Gastroesophageal sphincter (tissue), 4 donors: Measurements from ENCODE around the gene NPHP4. TPM values are rescaled to one million over a fixed set of nuclear protein-coding genes. Genes with fewer than 3 reads are reported as not detected.

ENCODE experiments used
- ATAC-seq: fragments of 150-250 bp; one replicate; pipeline ENCODE4 v1.9.1; 2016; ENCODE audit warnings: mild to moderate bottlenecking, moderate library complexity
- H3K27ac ChIP-seq, 4 donors: fragments of 200-600 bp; sonication (generic) in 3 of 4; 1 replicate in 3 of 4; 2 replicates in 1 of 4; pipeline ENCODE4 v1.5.1; 2016 to 2019
- H3K27me3 ChIP-seq: fragments of 200-600 bp; sonication (generic); one replicate; pipeline ENCODE4 v1.5.1; 2019
- H3K36me3 ChIP-seq, 2 donors: fragments of 200-600 bp; sonication (generic); one replicate each; pipeline ENCODE4 v1.5.1; 2019; ENCODE audit warnings: control low read depth in 1 of 2
- H3K4me1 ChIP-seq, 3 donors: fragments of 200-600 bp; sonication (generic); 1 replicate in 2 of 3; 2 replicates in 1 of 3; pipeline ENCODE4 v1.5.1; 2016 to 2019; ENCODE audit warnings: control low read depth in 2 of 3
- H3K4me3 ChIP-seq, 2 donors: fragments of 200-600 bp; sonication (generic); one replicate each; pipeline ENCODE4 v1.5.1; 2019; ENCODE audit warnings: mild to moderate bottlenecking in 1 of 2, moderate library complexity in 1 of 2
- H3K9me3 ChIP-seq, 3 donors: fragments of 200-600 bp; sonication (generic); one replicate each; pipeline ENCODE4 v1.5.1; 2017 to 2019; ENCODE audit warnings: control low read depth in 2 of 3
- EP300 ChIP-seq: sonication (generic); formaldehyde crosslinking; IDR thresholded peaks from one replicate; pipeline ENCODE4 v1.6.1; 2017; ENCODE audit warnings: antibody characterized with exemption, mild to moderate bottlenecking
- POLR2A ChIP-seq, 2 donors: fragments of 450-650 bp; IDR thresholded peaks; one replicate each; pipeline ENCODE4 v1.6.1; 2017; ENCODE audit warnings: antibody characterized with exemption in 2 of 2, mild to moderate bottlenecking in 2 of 2, moderate library complexity in 1 of 2
- POLR2AphosphoS5 ChIP-seq: sonication (generic); formaldehyde crosslinking; IDR thresholded peaks from one replicate; pipeline ENCODE4 v1.6.1; 2017; ENCODE audit warnings: antibody characterized with exemption
- WGBS, 2 donors: methylation state at CpG; one replicate each; pipeline ENCODE4 v1.1.5; 2018; ENCODE audit warnings: low coverage in 1 of 2; 5-methylcytosine and 5-hydroxymethylcytosine counted together
- total RNA-seq, 4 donors: library from RNA; depleted of rRNA; stranded (reverse); fragments of >200 nt; gene quantifications; one replicate each; pipeline ENCODE4 v1.1.0, GENCODE V29; 2016
- TF ChIP-seq, protein P1 (sequence below), 4 experiments: fragments of 200-600 bp in 2 of 4; fragments of 450-650 bp in 2 of 4; sonication (generic) in 1 of 4; IDR thresholded peaks; one replicate each; pipeline ENCODE4 v1.5.1; 2017 to 2019; ENCODE audit warnings: antibody characterized with exemption in 4 of 4, mild to moderate bottlenecking in 2 of 4, moderate library complexity in 2 of 4

The NPHP4 gene
- total RNA-seq, 4 donors from 2014 or later, result 5.7 to 9.7 (median 6.2) TPM

DNA sequence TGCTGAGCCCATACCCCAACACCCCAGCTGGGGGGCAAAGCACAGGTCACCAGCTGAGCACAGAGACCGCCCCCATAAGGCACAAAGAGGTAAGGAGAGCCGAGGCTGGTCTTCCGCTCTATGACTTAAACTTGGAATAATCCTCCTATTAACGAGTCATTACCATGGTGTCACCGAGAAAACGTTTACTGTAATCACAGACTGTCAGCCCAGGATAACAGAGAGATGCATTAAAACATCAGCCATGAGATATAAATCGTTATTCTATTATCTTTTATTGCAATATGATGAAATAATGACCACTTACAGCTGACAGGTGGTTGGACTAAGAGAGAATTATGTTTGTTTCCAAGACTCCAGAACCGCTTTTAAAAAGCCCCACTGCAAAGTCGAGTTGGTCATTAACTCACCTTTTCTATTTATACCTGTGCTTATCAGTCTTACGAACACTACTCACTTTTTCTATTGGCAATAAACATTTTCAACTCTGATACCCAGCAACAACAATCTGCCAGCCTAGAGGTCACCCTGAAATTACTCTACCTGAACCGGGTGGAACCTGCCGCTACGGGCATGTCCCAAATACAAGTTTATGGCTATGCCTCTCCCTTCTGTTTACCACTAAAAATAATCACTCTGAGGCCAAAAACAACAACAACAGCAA is 21.5 kb downstream of the NPHP4 start:
- Histone ChIP-seq H3K27ac (no peak overlapping the region), H3K9me3 (no peaks in the 10 kb centered on the region), H3K4me3 (no peak overlapping the region), H3K36me3 (peaks cover 0 to 73% of the 10 kb centered on the region in 2 donors), H3K27me3 (no peaks in the 10 kb centered on the region), H3K4me1 (no peaks in the 10 kb centered on the region)
- TF ChIP-seq POLR2A (IDR thresholded peaks at IDR 0.05) (no peak), EP300 (no peak), POLR2AphosphoS5 (no peak)
- TF ChIP-seq, protein P1, sequence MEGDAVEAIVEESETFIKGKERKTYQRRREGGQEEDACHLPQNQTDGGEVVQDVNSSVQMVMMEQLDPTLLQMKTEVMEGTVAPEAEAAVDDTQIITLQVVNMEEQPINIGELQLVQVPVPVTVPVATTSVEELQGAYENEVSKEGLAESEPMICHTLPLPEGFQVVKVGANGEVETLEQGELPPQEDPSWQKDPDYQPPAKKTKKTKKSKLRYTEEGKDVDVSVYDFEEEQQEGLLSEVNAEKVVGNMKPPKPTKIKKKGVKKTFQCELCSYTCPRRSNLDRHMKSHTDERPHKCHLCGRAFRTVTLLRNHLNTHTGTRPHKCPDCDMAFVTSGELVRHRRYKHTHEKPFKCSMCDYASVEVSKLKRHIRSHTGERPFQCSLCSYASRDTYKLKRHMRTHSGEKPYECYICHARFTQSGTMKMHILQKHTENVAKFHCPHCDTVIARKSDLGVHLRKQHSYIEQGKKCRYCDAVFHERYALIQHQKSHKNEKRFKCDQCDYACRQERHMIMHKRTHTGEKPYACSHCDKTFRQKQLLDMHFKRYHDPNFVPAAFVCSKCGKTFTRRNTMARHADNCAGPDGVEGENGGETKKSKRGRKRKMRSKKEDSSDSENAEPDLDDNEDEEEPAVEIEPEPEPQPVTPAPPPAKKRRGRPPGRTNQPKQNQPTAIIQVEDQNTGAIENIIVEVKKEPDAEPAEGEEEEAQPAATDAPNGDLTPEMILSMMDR (IDR thresholded peaks at IDR 0.05), result no peak
- 50 to 67% methylated on average over 9 to 12 of the region's 13 CpGs for WGBS, 2 donors
- no peak for ATAC-seq

- WGBS, 2 donors, result 97 to 100% methylated on average over 4 to 9 of the region's 10 CpGs
- H3K36me3 ChIP-seq, result peaks cover 0 to 78% of the 10 kb centered on the region in 2 donors
- H3K27me3 ChIP-seq, result no peaks in the 10 kb centered on the region
Observed at GRCh38 chr1:5969168-5969567, 23.1 kb downstream of the NPHP4 start.

GRCh38 chr1:5968161-5968736 is 24.0 kb downstream of the NPHP4 start:
- TF ChIP-seq POLR2AphosphoS5 (no peak), POLR2A (IDR thresholded peaks at IDR 0.05) (no peak), EP300 (no peak)
- TF ChIP-seq, protein P1 (IDR thresholded peaks at IDR 0.05), result no peak
- Histone ChIP-seq H3K4me1 (no peaks in the 10 kb centered on the region), H3K4me3 (no peak overlapping the region), H3K27ac (no peak overlapping the region), H3K9me3 (no peaks in the 10 kb centered on the region), H3K27me3 (no peaks in the 10 kb centered on the region), H3K36me3 (peaks cover 0 to 73% of the 10 kb centered on the region in 2 donors)
- 86 to 89% methylated on average over 3 to 5 of the region's 11 CpGs for whole genome bisulfite sequencing, 2 donors
- ATAC-seq, result no peak

More at GRCh38 chr1:5969168-5969567, 23.1 kb downstream of the NPHP4 start:
- H3K4me1 ChIP-seq, result no peaks in the 10 kb centered on the region
- H3K4me3 ChIP-seq, result no peak overlapping the region
- H3K27ac ChIP-seq, result no peak overlapping the region
- no peak for ATAC-seq
- H3K9me3 ChIP-seq, result no peaks in the 10 kb centered on the region
- TF ChIP-seq POLR2A (IDR thresholded peaks at IDR 0.05) (no peak), POLR2AphosphoS5 (no peak), EP300 (no peak)
- TF ChIP-seq, protein P1 (IDR thresholded peaks at IDR 0.05), result no peak

DNA sequence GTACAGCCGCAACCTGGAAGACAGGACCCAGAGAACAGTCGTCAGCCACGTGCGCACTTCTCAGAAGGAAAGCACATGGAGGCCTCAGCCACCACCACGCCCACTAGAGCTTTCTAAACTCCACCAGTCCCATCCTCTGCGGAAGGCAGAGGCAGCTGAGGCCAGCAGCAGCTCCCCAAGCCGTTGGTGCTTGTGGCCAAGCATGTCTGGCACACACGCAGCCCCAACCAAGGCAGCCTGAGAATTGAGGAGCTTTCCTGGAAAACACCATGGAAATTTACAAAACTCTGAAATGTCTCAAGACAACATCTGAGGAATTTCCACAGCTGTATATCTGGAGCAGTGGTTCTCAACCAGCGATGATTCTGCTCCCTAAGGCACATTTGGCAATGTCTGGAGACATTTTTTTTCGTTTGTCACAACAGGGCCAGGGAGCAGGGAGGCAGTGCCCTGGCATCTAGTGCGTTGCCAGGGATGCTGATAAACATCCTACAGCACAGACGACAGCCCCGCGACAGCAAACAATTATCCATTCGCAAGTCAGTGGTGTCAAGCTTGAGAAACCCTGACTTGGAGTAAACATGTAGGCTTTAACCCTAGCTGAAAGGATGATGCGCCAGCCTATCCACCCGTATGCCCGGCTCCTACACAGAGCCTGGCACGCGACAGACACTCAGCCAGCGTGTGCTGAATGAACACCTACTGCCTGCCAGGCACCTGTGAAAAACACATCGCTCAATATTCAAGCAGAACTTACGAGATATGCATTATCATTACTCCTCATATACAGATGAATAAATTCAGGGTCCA is 24.7 kb downstream of the NPHP4 start:
- Histone ChIP-seq H3K9me3 (no peaks in the 10 kb centered on the region), H3K4me3 (no peak overlapping the region), H3K36me3 (peaks cover 0 to 79% of the 10 kb centered on the region in 2 donors), H3K27me3 (no peaks in the 10 kb centered on the region), H3K4me1 (no peaks in the 10 kb centered on the region), H3K27ac (no peak overlapping the region)
- WGBS, 2 donors, result 80 to 90% methylated on average over 6 to 13 of the region's 23 CpGs
- ATAC-seq, result peak; percentile 75
- TF ChIP-seq POLR2AphosphoS5 (no peak), POLR2A (IDR thresholded peaks at IDR 0.05) (no peak), EP300 (no peak)
- TF ChIP-seq, protein P1 (IDR thresholded peaks at IDR 0.05), result no peak
